A673 (cell line): ENCODE data around the gene CCDC9.

Experiments
- EZH2 ChIP-seq: fragments of 200-600 bp; sonication (generic); IDR thresholded peaks from 2 replicates; pipeline ENCODE4 v1.6.1; 2017; ENCODE audit warnings: borderline replicate concordance, low read depth, mild to moderate bottlenecking, mixed read lengths, antibody characterized with exemption, low read length; ENCODE audit not compliant: poor library complexity, severe bottlenecking
- TF ChIP-seq, protein P1 (sequence below): fragments of 300-800, 200-600 bp; sonication (generic); conservative IDR thresholded peaks from 2 replicates; pipeline ENCODE4 v1.5.1; 2017; ENCODE audit warnings: low read depth, mild to moderate bottlenecking, antibody characterized with exemption, low read length, moderate library complexity, mixed read lengths

DNA sequence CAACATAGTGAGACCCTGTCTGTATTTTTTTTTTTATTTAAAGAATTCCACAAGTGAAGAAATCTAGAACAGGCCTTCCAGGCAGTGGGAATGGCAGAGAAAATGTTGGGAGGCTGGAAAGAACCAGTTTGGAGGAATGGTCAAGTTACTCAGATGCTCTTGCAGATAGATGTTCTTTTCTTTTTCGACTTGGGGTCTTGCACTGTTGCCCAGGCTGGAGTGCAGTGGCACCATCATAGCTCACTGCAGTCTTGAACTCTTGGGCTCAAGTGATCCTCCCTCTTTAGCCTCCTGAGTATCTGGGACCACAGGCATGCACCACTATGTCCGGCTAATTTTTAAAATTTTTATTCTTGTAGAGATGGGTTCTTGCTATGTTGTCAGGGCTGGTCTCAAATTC, 54.0 kb downstream of the CCDC9 start:
- TF ChIP-seq, protein P1, sequence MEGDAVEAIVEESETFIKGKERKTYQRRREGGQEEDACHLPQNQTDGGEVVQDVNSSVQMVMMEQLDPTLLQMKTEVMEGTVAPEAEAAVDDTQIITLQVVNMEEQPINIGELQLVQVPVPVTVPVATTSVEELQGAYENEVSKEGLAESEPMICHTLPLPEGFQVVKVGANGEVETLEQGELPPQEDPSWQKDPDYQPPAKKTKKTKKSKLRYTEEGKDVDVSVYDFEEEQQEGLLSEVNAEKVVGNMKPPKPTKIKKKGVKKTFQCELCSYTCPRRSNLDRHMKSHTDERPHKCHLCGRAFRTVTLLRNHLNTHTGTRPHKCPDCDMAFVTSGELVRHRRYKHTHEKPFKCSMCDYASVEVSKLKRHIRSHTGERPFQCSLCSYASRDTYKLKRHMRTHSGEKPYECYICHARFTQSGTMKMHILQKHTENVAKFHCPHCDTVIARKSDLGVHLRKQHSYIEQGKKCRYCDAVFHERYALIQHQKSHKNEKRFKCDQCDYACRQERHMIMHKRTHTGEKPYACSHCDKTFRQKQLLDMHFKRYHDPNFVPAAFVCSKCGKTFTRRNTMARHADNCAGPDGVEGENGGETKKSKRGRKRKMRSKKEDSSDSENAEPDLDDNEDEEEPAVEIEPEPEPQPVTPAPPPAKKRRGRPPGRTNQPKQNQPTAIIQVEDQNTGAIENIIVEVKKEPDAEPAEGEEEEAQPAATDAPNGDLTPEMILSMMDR: no peak
- no peak for TF ChIP-seq EZH2
